Activated gamma-delta T cell (primary cell): ENCODE measurements around the gene IFIT1.
"Not testable (repeated sequence)": the region's sequence is repeated elsewhere in the genome, so short reads cannot be mapped to it uniquely, and the experiment has no call there.

Source experiments
- DNase-seq: peaks from one replicate; lab custom pipeline; 2025; lab: John Stamatoyannopoulos, UW

The IFIT1 gene

DNA sequence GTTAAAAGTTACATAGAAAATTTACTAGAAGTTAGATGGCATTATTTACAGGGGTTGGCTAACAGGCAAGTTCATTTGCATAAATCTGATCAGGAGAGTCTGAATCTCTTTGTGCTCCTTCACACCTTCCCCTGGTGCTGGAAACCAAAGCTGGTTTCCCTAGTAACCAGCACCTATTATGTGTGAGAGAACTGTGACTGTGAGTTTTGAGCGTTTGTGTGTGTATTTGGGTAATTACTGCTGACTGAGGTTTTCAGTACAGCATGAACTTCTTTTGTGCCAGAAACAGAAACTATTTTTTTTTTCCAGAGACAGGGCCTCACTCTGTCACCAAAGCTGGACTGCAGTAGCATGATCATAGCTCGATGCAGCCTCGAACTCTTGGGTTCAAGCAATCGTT is 24.9 kb upstream of the IFIT1 start:
- no peak for DNase-seq

DNA sequence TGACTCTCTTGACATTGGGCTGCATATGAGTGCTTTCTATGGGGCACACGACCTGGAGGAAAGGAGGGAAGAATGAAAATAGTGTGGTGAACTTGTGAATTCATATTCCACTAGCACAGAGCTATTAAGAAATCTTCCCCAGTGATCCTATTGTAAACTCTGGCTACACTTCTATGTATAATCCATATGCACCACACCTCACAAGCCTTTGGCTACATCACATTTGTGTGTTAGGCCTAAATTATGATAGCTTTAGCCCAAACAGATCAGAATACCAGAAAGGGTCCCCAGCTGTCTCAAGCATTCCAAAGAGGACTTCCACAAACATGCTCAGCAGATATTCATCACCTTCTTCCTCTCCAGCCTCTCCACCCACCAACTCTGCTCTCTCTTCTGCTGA is 24.3 kb upstream of the IFIT1 start:
- DNase-seq: no peak

DNA sequence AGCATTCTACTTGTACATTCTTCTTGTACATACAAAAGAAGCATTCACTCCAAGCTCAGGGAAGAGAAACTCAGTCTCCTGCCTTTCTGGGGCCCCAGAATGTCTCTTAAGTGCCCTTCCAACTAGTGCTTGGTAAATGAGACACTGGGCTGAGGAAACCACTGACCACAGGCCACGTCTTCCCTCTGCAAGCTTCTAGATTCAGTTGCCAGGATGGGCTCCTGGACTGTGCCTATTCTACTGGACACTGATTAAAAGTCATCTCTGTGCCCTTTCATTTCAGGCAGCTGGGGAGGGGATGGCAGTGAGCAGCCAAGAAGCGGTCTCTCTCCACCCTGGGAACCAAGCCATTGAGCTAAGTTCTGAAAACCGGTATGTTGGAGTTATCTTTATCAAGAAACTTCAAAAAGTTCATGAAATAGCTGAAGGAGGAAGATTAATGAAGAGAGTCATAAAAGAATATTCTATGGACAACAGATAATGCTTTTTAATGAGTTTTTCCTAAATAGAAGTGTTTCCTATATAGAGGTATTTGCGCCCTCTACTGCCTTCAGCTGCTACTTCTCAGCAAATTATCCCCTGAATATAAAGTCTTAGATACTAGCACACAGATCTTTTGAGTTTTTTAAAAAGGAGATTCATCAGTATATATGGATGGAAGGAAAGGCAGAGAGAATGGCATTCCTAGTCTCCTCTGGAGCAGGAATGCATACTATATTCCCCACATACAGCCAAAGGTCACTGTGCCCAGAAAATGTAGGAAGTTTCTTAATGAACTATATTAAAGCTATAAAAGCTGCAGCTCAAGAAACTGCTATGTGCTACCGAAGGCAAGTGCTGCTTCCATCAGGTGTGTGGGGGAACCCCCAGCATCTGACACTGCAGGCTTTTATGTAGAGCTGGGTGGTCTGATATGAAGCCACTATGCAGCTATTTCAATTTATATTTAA is 23.0 kb upstream of the IFIT1 start:
- no peak for DNase-seq

DNA sequence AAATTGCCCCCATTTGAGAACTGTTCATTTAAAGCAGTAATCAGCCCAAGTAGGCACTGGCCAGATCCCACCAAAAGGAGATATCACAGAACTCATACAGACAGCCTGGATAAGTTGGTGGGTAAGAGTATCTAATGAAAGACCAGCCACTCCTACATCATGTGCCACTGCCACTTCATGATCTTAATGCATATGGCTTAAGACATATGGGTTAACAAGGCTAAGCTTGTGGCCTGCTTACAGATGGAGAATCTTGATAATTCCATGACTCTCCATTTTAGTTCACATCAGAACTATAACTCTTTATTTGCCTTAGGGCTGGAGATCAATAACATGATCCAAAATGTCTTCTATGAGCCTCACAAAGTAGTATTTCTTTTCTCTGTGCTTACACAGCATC is 21.3 kb upstream of the IFIT1 start:
- no peak for DNase-seq

DNA sequence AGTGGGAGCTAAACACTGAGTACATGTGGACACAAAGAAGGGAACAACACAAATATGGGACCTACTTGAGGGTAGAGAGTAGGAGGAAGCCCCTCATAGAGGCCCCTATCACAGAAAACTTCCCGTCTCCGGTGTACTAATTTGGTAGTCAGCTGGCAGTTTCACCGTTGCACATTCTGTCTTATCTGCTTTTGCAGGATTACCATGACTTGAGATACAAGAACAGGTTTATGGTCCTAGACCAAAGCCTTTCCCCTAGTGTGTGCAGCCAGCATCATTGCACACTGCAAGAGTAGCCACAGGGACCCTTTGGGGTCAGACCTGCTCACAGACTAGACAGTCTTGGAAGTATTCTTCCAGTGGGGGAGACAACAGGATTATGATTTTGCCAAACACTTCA is 20.4 kb upstream of the IFIT1 start:
- DNase-seq: no peak

DNA sequence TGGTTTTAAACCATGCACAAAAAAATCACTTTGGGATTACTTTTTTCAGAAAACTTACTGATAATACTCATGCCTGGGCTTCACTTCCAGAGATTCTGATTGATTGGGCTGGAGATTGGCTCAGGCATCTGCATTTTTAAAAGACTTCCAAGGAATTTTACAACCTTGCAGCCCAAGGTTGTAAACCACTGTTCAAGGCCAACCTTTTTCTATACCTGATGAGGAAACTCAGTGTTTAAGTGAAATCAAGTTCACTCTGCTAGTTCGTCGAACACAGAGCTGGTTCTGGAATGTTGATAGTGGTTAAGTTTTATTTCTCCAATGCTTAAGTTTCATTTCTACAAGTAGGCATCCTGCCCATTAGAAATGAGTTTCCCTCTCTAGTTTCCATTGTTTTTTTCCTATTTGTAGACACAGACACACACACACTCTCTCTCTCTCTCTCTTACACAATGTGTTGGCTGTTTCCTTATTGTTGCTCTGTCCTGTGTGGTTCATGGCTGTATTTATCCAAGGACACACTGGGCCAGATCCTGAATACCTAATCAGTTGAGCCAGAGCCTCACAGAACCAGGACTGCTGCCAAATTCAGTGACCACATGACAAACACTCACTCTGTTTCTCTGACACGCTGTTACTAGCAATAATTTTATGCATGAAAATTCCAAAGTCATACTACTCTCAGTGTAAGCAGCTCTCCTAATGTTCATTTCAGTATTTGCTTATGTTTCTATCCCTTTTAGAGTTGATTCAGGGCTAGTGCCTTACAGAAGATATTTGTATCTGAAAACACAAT is 18.3 kb upstream of the IFIT1 start:
- no peak for DNase-seq

DNA sequence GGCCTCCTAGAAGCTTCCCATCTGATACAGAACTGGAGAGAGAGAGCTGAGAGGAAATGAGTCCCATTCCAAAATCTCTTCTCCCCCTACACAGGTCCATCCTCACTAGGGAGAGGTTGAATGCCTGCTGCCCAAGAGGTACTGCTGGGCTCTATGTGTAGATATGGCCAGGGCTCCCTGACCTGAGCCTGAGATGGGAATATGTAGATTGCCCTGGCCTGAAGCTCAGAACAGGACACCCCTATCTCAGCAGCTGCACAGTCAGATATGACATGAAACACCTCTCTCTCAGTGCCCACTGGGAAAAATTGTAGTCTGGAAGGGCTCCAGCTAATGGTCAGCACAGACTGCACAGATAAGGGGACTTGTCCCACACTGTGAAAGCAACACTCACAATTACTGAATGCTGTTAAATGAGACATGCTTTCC is 17.7 kb upstream of the IFIT1 start:
- DNase-seq: no peak

DNA sequence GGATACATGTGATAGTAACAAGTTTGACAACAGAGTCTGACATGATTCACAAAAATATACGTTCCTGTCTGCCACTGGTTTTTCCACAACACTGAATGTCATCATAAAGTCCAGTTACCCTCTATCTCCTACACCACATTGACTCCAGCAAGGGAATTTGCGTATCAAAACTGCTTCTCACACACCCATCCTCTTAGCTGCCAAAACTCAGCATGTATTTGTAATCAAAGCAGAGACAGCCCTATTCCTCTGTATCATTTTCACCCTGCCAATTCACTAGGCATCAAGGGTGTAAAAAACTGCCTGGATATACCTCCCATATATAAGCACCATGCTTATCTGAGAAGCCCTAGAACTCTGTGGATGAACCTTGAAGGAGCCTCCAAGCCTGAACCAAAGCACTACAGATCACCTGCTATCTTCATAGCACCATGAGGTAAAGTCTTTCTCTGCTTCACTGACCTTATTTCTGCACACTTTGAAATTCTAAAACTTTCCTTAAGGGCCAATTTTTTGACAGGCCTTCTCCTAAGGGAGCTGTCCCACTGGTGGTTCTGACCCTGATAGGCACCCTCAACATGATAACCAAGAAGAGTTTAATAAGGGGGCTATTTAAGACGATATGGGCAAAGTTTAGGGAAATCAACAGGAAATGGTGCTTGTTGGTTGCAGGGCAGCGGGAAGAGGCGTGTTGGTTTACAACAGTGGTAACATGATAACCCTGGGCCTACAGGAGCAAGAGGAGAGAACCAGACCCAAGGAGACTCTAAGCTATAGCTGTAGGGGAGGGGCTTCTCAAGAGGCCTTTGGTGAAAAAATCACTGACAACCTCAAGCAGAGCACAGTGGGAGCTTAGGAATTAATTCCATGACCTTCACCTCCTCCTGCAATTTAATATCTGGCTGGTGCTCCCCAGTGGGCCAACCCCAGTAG is 14.5 kb upstream of the IFIT1 start, which contains the start of gene IFIT1B:
Gene IFIT1B (plus strand): TSS at position 352 of the 933 bp plus-strand sequence. CDS start 80 bp downstream, at position 432.
- no peak for DNase-seq

DNA sequence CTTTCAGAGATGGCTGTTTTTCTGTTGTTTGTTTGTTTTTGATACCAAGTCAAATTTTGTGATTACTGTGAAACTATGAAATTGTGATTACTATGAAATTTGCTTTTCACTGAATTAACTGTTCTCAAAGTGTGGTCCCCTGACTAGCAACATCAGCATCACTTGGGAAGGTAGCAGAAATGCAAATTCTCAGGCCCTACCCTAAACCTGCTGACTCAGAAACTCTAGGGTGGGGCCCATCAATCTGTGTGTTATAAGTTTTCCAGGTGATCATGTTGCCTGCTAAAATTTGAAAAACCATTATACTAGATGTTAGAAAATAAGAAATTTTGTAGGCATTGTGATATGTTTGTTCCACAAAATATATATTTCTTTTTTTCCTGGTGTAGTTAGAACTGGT is 13.3 kb upstream of the IFIT1 start:
- DNase-seq: no peak

DNA sequence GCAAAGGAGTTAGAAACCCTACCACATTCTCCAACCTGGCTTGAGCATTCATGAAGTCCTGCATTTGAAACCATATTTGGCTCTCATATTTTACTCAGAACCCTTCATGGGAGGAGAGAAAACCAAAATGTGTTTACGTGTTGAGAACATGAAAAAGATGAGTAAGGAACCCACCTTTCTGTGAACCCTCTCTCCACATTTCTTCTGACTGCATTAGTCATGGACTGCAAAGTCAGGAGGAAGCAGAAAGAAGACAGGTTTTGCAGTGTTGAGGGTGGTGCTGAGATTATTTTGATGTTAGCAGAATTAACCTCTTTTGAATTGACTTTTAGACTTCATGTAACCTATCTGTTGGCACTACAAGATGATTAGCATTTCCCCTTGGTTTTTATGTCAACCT is 9.7 kb upstream of the IFIT1 start:
- DNase-seq: no peak

DNA sequence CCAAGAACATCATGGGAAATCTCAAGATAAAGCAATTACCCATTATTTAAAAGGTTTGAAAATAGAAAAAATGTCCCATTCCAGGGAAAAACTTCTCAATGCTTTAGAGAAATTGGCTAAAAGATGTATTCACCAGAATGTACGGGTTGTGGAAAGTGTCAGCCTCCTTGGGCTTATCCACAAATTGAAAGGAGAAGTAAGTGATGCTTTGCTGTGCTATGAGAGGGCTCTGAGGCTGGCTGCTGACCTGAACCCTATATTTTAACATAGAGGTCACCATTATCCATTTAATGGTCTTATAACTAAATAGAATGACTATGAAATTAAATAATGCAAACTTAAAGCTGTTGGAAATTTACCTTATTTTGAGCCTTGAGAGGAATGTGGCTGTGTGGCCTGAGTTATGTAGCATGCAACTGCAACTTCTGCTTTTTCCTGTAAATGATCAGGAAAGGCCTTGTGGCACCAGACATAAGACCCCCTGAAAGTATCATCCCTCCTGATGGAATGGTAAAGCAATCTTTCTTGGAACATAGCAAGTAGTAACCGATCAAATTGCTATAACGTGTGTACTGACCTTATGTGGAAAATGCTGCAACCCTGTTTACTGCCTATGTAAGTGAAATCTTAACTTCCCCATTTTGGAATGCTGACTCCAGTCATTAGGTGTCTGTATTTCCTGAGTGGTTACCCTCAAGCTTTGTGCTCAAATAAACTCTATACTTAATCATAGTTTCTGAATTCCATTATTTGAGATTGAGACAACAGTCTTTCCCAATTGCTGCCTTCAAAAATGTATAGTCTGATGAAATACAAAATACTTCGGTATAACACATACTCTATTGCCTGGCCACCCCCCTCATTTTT is 7.7 kb upstream of the IFIT1 start:
- DNase-seq: no peak

DNA sequence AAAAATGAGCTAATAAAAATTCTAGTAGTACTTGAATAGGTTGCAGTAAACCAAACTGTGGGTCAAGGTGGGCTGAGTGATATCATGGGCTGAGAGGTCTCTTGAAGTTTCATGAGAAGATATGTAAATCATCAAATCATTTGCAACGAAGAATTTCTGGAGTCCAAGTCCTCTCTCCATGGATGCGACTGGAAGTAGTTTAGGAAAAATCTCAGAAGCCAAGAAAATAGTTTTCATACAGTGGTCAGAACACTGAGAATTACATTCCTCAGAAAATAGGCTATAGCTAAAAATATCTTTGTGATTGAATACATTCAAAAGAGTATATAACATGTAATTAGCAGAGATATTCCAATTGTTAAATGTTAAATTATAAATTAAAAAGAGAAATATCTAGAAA is 3.6 kb upstream of the IFIT1 start:
- DNase-seq: no peak

DNA sequence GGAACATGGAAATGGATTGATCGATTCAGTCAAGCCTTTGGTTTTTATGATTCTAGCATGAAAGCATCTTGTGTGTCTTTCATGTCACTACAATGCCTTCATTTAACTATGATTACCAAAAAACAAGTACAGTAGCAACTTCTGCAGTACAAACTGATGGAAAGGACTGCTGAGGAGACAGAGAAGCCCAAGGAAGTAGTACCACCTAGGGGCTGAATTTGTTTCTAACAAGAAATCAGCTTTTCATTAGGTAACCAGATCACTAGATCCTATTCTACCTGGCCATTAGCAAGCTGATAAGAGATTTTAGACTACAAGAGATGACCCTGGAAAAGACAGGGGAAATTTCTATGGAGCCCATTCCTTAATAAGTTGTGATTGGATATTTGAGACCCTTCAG is 3.2 kb upstream of the IFIT1 start:
- no peak for DNase-seq

DNA sequence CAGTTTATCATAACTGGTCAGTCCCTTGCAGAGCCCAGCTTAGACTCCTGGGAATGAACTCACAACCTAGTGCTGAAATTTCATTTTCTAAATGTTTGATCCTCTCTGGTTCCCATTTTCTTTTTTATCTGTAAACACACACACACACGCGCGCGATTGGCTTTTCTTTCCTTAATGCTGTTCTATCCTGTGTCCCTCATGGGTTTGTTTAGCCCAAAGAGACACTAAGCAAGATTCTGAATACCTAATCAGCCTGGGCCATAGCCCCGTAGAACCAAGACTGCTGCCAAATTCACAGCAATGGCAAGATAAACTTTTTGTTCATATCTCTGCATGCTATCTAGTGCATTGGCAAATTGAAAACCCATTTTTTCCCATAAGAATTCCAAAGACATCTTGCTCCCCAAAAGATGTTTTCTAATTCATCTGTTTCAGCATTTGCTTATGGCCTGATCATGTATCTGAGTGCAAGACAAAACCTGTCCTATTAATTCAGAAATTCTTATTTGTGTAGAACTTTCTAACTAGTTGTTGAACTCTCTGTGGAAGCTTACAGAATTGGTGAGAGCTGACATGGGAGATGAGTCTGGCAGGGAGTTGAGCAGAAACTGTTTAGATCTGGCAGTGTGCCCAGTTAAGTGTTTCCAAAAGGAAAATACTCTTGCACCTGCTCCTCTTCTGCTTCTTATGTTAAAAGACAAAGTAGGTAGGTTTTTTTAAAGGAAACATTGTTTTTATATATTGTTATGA is 1.8 kb upstream of the IFIT1 start:
- DNase-seq: no peak

DNA sequence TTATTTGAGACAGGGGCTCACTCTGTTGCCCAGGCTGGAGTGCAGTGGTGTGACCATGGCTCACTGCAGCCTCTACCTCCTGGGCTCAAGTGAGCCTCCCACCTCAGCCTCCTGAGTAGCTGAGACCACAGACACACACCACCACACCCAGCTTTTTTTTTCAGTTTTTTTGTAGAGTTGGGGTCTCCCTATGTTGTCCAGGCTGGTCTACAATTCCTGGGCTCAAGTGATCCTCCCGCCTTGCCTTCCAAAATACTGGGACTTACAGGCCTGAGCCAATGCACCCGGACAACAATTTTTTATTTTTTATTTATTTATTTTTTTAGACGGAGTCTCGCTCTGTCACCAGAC is 1.2 kb upstream of the IFIT1 start:
- DNase-seq: not testable (repeated sequence)

DNA sequence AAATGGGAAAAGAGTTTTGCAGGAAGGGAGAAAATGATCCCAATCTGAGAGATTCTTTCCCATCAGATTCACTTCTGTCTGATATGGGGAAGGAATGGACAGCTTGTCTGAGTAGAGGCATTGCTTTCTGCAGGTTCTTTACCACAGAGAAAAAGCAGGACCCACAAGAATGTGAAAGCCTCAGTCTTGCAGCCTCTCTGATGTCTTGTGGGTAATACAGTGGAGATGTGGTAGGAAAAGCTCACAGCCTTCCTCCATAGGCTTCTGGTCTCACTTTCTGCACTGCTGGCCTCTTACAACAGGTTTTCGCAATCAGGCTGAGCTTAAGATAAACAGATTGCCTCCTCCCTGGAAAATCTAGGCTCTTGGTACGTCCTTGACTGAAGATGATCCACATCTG is 551 bp downstream of the IFIT1 start:
- no peak for DNase-seq

DNA sequence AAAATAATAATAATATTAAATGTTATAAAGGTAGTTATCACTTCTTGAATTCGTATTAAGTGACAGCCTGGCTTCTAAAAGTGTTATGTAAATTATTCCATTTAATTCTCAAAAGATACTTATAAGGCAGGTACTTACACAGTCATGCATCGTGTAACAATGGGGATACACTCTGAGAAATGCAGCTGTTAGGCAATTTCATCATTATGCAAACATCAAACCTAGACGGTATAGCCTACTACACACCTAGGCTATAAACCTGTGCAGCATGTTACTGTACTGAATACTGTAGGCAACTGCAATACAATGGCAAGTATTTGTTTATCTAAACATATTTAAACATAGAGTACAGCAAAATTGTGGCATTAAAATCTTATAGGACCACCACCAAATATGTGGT is 1.5 kb downstream of the IFIT1 start:
- no peak for DNase-seq

DNA sequence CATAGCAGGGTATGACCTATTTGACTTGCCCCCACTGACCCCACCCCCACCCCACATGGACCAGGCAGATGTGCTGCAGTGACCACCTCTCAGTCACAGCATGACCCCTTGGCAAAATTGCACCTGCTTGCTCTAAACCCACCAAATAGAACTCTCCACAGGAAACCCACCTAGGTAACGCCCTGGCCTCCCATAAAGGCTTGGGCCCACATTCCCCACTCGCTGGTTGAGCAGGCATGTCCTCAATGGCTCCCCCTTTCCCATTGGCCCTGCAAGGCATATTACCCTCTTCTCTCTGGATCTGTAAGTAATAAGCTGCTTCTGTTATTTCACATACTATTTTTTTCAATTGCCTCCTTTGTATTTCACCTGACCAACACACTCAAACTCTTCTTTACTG is 2.7 kb downstream of the IFIT1 start:
- no peak for DNase-seq

DNA sequence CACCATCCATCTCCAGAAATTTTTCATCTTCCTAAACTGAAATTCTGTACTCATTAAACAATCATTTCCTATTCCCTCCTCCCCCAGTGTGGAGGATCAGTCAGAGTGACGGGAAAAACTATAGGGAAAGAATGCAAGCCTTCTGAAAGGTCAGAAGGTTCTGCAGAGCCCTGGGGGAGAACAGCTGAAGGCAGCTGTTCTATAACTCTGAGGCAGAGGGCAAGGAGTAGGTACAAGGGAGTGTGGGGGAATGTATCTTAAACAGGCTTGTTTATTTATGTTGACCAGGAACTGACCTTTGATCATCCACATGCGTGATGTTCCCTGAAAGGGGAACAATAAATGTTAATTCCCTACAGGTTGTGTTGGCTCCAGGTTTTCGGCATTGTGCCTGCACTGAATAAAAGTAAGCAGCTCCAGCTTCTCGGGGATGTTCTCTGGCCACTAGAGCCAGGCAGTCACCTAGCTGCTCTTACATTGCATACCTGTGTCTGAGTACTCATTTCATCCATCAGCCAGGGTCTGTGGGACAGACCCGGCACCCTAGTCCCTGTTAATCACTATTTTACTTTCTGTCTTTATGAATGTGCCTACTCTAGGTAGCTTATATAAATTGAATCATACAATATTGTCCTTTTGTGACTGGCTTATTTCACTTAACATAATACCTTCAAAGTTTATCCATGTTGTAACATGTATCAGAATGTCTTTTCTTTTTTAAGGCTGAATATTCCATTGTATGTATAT is 5.8 kb downstream of the IFIT1 start:
- DNase-seq: no peak

DNA sequence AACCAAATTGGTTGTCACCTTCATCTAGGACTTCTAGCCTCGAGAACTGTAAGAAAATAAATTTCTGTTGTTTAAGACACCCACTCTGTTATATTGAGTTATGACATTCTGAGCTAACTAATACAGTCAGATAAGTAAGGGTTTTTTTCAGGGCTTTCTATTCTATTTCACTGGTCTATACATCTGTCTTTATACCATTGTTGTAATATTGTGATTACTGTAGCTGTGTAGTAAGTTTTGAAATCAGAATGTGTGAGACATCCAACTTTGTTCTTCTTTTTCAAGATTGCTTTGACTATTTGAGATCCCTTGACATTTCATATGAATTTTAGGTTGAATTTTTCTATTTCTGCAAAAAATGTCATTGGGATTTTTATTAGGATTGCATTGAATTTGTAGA is 7.5 kb downstream of the IFIT1 start:
- DNase-seq: no peak
